Left lung (tissue), 10 donors: ENCODE results near the gene NANS. TPM values are rescaled to one million over a fixed set of nuclear protein-coding genes. Genes with fewer than 3 reads are reported as not detected.

Experiments
- ATAC-seq: fragments of 200-7000 bp; cut with Tn5 transposase; one replicate; pipeline ENCODE4 v1.9.1; 2020; ENCODE audit warnings: moderate library complexity
- DNase-seq, 4 donors: peaks; one replicate each; pipeline ENCODE4 v3.0.0-alpha.2; 2013 to 2020
- H3K27ac ChIP-seq, 2 donors: fragments of 200-600 bp; sonication (generic) in 1 of 2; one replicate each; pipeline versions ENCODE4 v1.5.0 to v1.8.0; 2020 to 2021
- H3K27me3 ChIP-seq, 2 donors: fragments of 200-600 bp; sonication (generic) in 1 of 2; one replicate each; pipeline versions ENCODE4 v1.5.0 to v1.8.0; 2020 to 2021
- H3K36me3 ChIP-seq, 2 donors: fragments of 200-600 bp; sonication (generic) in 1 of 2; one replicate each; pipeline versions ENCODE4 v1.5.0 to v1.8.0; 2020 to 2021
- H3K4me1 ChIP-seq, 2 donors: fragments of 200-600 bp; one replicate each; pipeline ENCODE4 v1.8.0; 2021
- H3K4me3 ChIP-seq, 2 donors: fragments of 200-600 bp; sonication (generic) in 1 of 2; one replicate each; pipeline versions ENCODE4 v1.5.0 to v1.8.0; 2020 to 2021; ENCODE audit warnings: mild to moderate bottlenecking in 1 of 2
- H3K9me3 ChIP-seq, 2 donors: fragments of 200-600 bp; sonication (generic) in 1 of 2; one replicate each; pipeline versions ENCODE4 v1.5.0 to v1.8.0; 2020 to 2021
- CTCF ChIP-seq, 2 donors: fragments of 200-600 bp; sonication (generic) in 1 of 2; IDR thresholded peaks; one replicate each; pipeline versions ENCODE4 v1.5.0 to v1.8.0; 2021; ENCODE audit warnings: antibody characterized with exemption in 2 of 2
- intact Hi-C, 2 donors: fragments of 100-400 bp; cut with DNase I; formaldehyde crosslinking; loops; one replicate each; pipeline versions ENCODE4 v1.11.2 to v1.14.2; 2022
- polyA plus RNA-seq, 6 donors: library from polyadenylated mRNA; unstranded; fragments of 120-200 nt; gene quantifications; one replicate each; pipeline ENCODE4 v1.2.1, GENCODE V29; 2013; ENCODE audit not compliant: insufficient read length in 6 of 6
- total RNA-seq, 2 donors: library from RNA; stranded (reverse); fragmentation: NEBNext Ultra II Directional; extraction: Animal tissue kit (Norgen Biotek cat#: 25700); gene quantifications; one replicate each; pipeline ENCODE4 v1.2.1, GENCODE V29; 2021
- donor health status: DM: no; HTN: yes; CAD: no.
- donor health status: DM: no; HTN: no; CAD: no.

Gene NANS
- total and polyA plus RNA-seq, 8 donors: 35.6 to 72.0 (median 40.4) TPM

- DNase-seq (no peak), ATAC-seq (no peak)
- Histone ChIP-seq H3K27ac (no peak overlapping the region), H3K36me3 (peaks cover 0 to 55% of the 10 kb centered on the region in 2 donors), H3K9me3 (no peaks in the 10 kb centered on the region), H3K27me3 (no peaks in the 10 kb centered on the region), H3K4me3 (no peak overlapping the region), H3K4me1 (no peaks in the 10 kb centered on the region)
- intact Hi-C loops: no loop called here
- TF ChIP-seq CTCF (IDR thresholded peaks at IDR 0.05): no peak
Observed at GRCh38 chr9:98021306-98022040, 35.1 kb upstream of the NANS start.

- Histone ChIP-seq H3K27ac (no peak overlapping the region), H3K27me3 (no peaks in the 10 kb centered on the region), H3K9me3 (no peaks in the 10 kb centered on the region), H3K4me1 (no peaks in the 10 kb centered on the region), H3K36me3 (peaks cover 0 to 45% of the 10 kb centered on the region in 2 donors), H3K4me3 (no peak overlapping the region)
- intact Hi-C loops: no loop called here
- no peak for ATAC-seq
- TF ChIP-seq CTCF (IDR thresholded peaks at IDR 0.05): no peak
- DNase-seq: no peak
Observed at GRCh38 chr9:98022447-98022846, 34.1 kb upstream of the NANS start.

- no peaks in the 10 kb centered on the region for H3K9me3 ChIP-seq
- TF ChIP-seq CTCF (IDR thresholded peaks at IDR 0.05): no peak
- ATAC-seq (no peak), DNase-seq (no peak)
- no peak overlapping the region for H3K27ac ChIP-seq
- peaks cover 0 to 23% of the 10 kb centered on the region in 2 donors for H3K36me3 ChIP-seq
- intact Hi-C loops: no loop called here
- no peaks in the 10 kb centered on the region for H3K27me3 ChIP-seq
- H3K4me1 ChIP-seq: no peaks in the 10 kb centered on the region
- H3K4me3 ChIP-seq: no peak overlapping the region
Observed at GRCh38 chr9:98024702-98025101, 31.8 kb upstream of the NANS start.

- no peak overlapping the region for H3K4me3 ChIP-seq
- H3K36me3 ChIP-seq: no peaks in the 10 kb centered on the region
- H3K27ac ChIP-seq: no peak overlapping the region
- H3K27me3 ChIP-seq: no peaks in the 10 kb centered on the region
- H3K9me3 ChIP-seq: no peaks in the 10 kb centered on the region
- ATAC-seq (no peak), DNase-seq (no peak)
- TF ChIP-seq CTCF (IDR thresholded peaks at IDR 0.05): no peak
- peaks cover 0 to 8% of the 10 kb centered on the region in 2 donors for H3K4me1 ChIP-seq
- intact Hi-C loops: loop anchor here in 1 of 2 donors (5.0 kb wide), 1 partner anchor 109 kb away; the partner anchor contains the start of gene TRMO
Observed at GRCh38 chr9:98031169-98031568, 25.4 kb upstream of the NANS start.

- no peak for TF ChIP-seq CTCF (IDR thresholded peaks at IDR 0.05)
- H3K4me3 ChIP-seq: no peak overlapping the region
- peaks cover 0 to 8% of the 10 kb centered on the region in 2 donors for H3K4me1 ChIP-seq
- intact Hi-C loops: loop anchor here in 1 of 2 donors (5.0 kb wide), 1 partner anchor 110 kb away; the partner anchor contains the start of gene TRMO
- no peaks in the 10 kb centered on the region for H3K36me3 ChIP-seq
- no peak overlapping the region for H3K27ac ChIP-seq
- no peaks in the 10 kb centered on the region for H3K27me3 ChIP-seq
- no peak for ATAC-seq
- no peaks in the 10 kb centered on the region for H3K9me3 ChIP-seq
- no peak for DNase-seq
Observed at GRCh38 chr9:98031935-98032334, 24.6 kb upstream of the NANS start.
